NB4 (cell line): Measurements from ENCODE around the gene SLC27A5.

Experiments used
- MYC ChIP-seq: IDR thresholded peaks from 2 replicates; pipeline ENCODE4 v1.6.1; 2011; ENCODE audit warnings: low read depth, low read length
- POLR2A ChIP-seq: IDR thresholded peaks from 2 replicates; pipeline ENCODE4 v1.6.1; 2011; ENCODE audit warnings: mild to moderate bottlenecking; ENCODE audit not compliant: insufficient read length; ENCODE audit errors: extremely low read depth
- TF ChIP-seq, protein P1 (sequence below): IDR thresholded peaks from one replicate; pipeline ENCODE4 v1.5.1; 2012; ENCODE audit warnings: low read depth, low read length
- TF ChIP-seq, protein P2 (sequence below): IDR thresholded peaks from 2 replicates; pipeline ENCODE4 v1.6.1; 2011; ENCODE audit warnings: low read depth, low read length

DNA sequence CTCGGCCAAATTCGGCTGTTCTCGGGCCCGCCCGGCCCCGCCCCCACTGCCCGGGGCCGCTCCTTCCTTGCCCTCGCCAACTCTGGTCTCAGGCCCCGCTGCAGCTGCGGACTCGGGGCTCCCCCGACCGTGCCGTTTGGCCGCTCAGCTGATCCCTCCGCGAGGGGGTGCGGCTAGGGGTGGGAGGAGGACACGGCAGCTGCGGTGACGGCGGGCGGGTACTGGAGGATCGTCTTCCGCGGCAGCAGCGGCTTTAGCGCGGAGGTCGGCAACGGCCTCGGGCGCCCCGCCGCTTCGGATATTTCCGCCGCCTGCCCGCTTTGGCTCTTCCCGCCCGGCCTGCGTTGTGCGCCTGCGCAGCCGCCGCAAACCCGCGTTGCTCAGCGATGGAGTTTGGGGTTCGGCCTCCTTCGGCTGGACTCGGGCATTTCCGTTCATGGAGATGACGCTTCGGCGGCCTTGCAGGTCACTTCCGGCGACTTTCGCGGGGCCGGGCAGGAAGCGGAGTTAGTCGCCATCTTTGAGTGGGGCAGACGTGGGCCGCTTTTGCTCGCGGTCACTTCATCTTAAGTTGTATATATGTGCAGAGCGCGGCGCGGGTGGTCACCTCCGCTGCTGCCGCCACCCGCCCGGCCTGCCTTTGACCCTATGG, 47.0 kb upstream of the SLC27A5 start:
- no peak for TF ChIP-seq POLR2A
- TF ChIP-seq, protein P1, sequence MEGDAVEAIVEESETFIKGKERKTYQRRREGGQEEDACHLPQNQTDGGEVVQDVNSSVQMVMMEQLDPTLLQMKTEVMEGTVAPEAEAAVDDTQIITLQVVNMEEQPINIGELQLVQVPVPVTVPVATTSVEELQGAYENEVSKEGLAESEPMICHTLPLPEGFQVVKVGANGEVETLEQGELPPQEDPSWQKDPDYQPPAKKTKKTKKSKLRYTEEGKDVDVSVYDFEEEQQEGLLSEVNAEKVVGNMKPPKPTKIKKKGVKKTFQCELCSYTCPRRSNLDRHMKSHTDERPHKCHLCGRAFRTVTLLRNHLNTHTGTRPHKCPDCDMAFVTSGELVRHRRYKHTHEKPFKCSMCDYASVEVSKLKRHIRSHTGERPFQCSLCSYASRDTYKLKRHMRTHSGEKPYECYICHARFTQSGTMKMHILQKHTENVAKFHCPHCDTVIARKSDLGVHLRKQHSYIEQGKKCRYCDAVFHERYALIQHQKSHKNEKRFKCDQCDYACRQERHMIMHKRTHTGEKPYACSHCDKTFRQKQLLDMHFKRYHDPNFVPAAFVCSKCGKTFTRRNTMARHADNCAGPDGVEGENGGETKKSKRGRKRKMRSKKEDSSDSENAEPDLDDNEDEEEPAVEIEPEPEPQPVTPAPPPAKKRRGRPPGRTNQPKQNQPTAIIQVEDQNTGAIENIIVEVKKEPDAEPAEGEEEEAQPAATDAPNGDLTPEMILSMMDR: no peak
- TF ChIP-seq MYC: 0 out of 2 replicates have a peak, but pooled peaks have one; percentile 24
- TF ChIP-seq, protein P2, sequence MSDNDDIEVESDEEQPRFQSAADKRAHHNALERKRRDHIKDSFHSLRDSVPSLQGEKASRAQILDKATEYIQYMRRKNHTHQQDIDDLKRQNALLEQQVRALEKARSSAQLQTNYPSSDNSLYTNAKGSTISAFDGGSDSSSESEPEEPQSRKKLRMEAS: peak; percentile 37; the same call in 1 of the 2 replicates
